Measurements from ENCODE around the gene PDZRN4. TPM values are rescaled to one million over a fixed set of nuclear protein-coding genes. Genes with fewer than 3 reads are reported as not detected.

Gene PDZRN4
- total RNA-seq, 4 donors from 2014 or later = 4.2 to 12.9 (median 8.0) TPM

- TF ChIP-seq POLR2A (IDR thresholded peaks at IDR 0.05) (no peak), POLR2AphosphoS5 (IDR thresholded peaks at IDR 0.05) (no peak), EP300 (IDR thresholded peaks at IDR 0.05; ENCODE audit: low read depth) (no peak)
- TF ChIP-seq, protein P1, sequence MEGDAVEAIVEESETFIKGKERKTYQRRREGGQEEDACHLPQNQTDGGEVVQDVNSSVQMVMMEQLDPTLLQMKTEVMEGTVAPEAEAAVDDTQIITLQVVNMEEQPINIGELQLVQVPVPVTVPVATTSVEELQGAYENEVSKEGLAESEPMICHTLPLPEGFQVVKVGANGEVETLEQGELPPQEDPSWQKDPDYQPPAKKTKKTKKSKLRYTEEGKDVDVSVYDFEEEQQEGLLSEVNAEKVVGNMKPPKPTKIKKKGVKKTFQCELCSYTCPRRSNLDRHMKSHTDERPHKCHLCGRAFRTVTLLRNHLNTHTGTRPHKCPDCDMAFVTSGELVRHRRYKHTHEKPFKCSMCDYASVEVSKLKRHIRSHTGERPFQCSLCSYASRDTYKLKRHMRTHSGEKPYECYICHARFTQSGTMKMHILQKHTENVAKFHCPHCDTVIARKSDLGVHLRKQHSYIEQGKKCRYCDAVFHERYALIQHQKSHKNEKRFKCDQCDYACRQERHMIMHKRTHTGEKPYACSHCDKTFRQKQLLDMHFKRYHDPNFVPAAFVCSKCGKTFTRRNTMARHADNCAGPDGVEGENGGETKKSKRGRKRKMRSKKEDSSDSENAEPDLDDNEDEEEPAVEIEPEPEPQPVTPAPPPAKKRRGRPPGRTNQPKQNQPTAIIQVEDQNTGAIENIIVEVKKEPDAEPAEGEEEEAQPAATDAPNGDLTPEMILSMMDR (IDR thresholded peaks at IDR 0.05) = no peak
- in situ Hi-C loops (cut with MboI; ENCODE audit: low pct_ligation_motif_present in 1 of 4, low pct_unique_long_range_greater_than_20kb in 1 of 4, low sequenced_read_pairs in 3 of 4) (no loop called here), intact Hi-C loops (cut with DNase I; ENCODE audit: low total_unique reads) (no loop called here)
- WGBS, 2 donors (ENCODE audit: low coverage in 1 of 2) = 52 to 75% methylated on average over 1 of the region's 1 CpG
- no peaks in the 10 kb centered on the region for H3K27me3 ChIP-seq
- no peak overlapping the region for H3K27ac ChIP-seq
- no peak overlapping the region for H3K4me3 ChIP-seq
- no peaks in the 10 kb centered on the region for H3K9me3 ChIP-seq
- H3K36me3 ChIP-seq = no peaks in the 10 kb centered on the region
- no peak for DNase-seq
- H3K4me1 ChIP-seq = no peaks in the 10 kb centered on the region
Measured at GRCh38 chr12:41511247-41511646, 323.1 kb downstream of the PDZRN4 start.

GRCh38 chr12:41512497-41512896, 324.4 kb downstream of the PDZRN4 start:
- in situ Hi-C loops (cut with MboI; ENCODE audit: low pct_ligation_motif_present in 1 of 4, low pct_unique_long_range_greater_than_20kb in 1 of 4, low sequenced_read_pairs in 3 of 4) (no loop called here), intact Hi-C loops (cut with DNase I; ENCODE audit: low total_unique reads) (no loop called here)
- no peak for TF ChIP-seq EP300 (IDR thresholded peaks at IDR 0.05; ENCODE audit: low read depth)
- TF ChIP-seq, protein P1 (IDR thresholded peaks at IDR 0.05) = no peak
- TF ChIP-seq POLR2A (IDR thresholded peaks at IDR 0.05) = no peak
- TF ChIP-seq POLR2AphosphoS5 (IDR thresholded peaks at IDR 0.05) = no peak
- no peak overlapping the region for H3K4me3 ChIP-seq
- no peaks in the 10 kb centered on the region for H3K9me3 ChIP-seq
- no peaks in the 10 kb centered on the region for H3K4me1 ChIP-seq
- H3K27ac ChIP-seq = no peak overlapping the region
- H3K36me3 ChIP-seq = no peaks in the 10 kb centered on the region
- WGBS, 2 donors (ENCODE audit: low coverage in 1 of 2) = 69 to 78% methylated on average over 2 of the region's 2 CpGs
- H3K27me3 ChIP-seq = no peaks in the 10 kb centered on the region
- DNase-seq = no peak

GRCh38 chr12:41514021-41514777, 326.1 kb downstream of the PDZRN4 start:
- DNase-seq = no peak
- Histone ChIP-seq H3K27ac (no peak overlapping the region), H3K4me1 (no peaks in the 10 kb centered on the region), H3K9me3 (no peaks in the 10 kb centered on the region), H3K27me3 (no peaks in the 10 kb centered on the region), H3K4me3 (no peak overlapping the region), H3K36me3 (no peaks in the 10 kb centered on the region)
- WGBS, 2 donors (ENCODE audit: low coverage in 1 of 2) = 73% methylated on average over 4 of the region's 4 CpGs
- intact Hi-C loops (cut with DNase I; ENCODE audit: low total_unique reads) (no loop called here), in situ Hi-C loops (cut with MboI; ENCODE audit: low pct_ligation_motif_present in 1 of 4, low pct_unique_long_range_greater_than_20kb in 1 of 4, low sequenced_read_pairs in 3 of 4) (no loop called here)
- TF ChIP-seq EP300 (IDR thresholded peaks at IDR 0.05; ENCODE audit: low read depth) (no peak), POLR2A (IDR thresholded peaks at IDR 0.05) (no peak), POLR2AphosphoS5 (IDR thresholded peaks at IDR 0.05) (no peak)

- intact Hi-C loops (cut with DNase I; ENCODE audit: low total_unique reads) (no loop called here), in situ Hi-C loops (cut with MboI; ENCODE audit: low pct_ligation_motif_present in 1 of 4, low pct_unique_long_range_greater_than_20kb in 1 of 4, low sequenced_read_pairs in 3 of 4) (no loop called here)
- no peak overlapping the region for H3K4me3 ChIP-seq
- WGBS, 2 donors (ENCODE audit: low coverage in 1 of 2) = 58 to 88% methylated on average over 3 of the region's 3 CpGs
- no peaks in the 10 kb centered on the region for H3K27me3 ChIP-seq
- no peaks in the 10 kb centered on the region for H3K36me3 ChIP-seq
- H3K4me1 ChIP-seq = no peaks in the 10 kb centered on the region
- TF ChIP-seq, protein P1 (IDR thresholded peaks at IDR 0.05) = no peak
- TF ChIP-seq POLR2A (IDR thresholded peaks at IDR 0.05) = no peak
- TF ChIP-seq EP300 (IDR thresholded peaks at IDR 0.05; ENCODE audit: low read depth) = no peak
- TF ChIP-seq POLR2AphosphoS5 (IDR thresholded peaks at IDR 0.05) = no peak
- H3K9me3 ChIP-seq = no peaks in the 10 kb centered on the region
- no peak for DNase-seq
- H3K27ac ChIP-seq = no peak overlapping the region
Measured at GRCh38 chr12:41514907-41515306, 326.8 kb downstream of the PDZRN4 start.
